Glutamatergic neuron (in vitro differentiated cells): ENCODE measurements around the gene NR2C2AP. TPM values are rescaled to one million over a fixed set of nuclear protein-coding genes. Genes with fewer than 3 reads are reported as not detected.
A peak's percentile ranks its signal among the peaks of the same experiment; 100 is the strongest.

Experiments
- DNase-seq: peaks from one replicate; pipeline ENCODE4 v3.0.0; 2022
- H3K27ac Mint-ChIP-seq: one replicate; pipeline ENCODE4 v1.8.0; 2020; ENCODE audit warnings: mild to moderate bottlenecking, mixed read lengths, inconsistent platforms; ENCODE audit not compliant: unreplicated experiment
- H3K27me3 Mint-ChIP-seq: one replicate; pipeline ENCODE4 v1.8.0; 2020; ENCODE audit warnings: mild to moderate bottlenecking, moderate library complexity, mixed read lengths, inconsistent platforms; ENCODE audit not compliant: unreplicated experiment
- H3K36me3 Mint-ChIP-seq: one replicate; pipeline ENCODE4 v1.8.0; 2020; ENCODE audit warnings: mild to moderate bottlenecking, mixed read lengths, inconsistent platforms; ENCODE audit not compliant: unreplicated experiment
- H3K4me1 Mint-ChIP-seq: one replicate; pipeline ENCODE4 v1.8.0; 2020; ENCODE audit warnings: mild to moderate bottlenecking, low read depth, mixed read lengths, inconsistent platforms; ENCODE audit not compliant: unreplicated experiment
- H3K4me3 Mint-ChIP-seq: one replicate; pipeline ENCODE4 v1.8.0; 2020; ENCODE audit warnings: mild to moderate bottlenecking, mixed read lengths, inconsistent platforms; ENCODE audit not compliant: unreplicated experiment
- H3K9me3 Mint-ChIP-seq: one replicate; pipeline ENCODE4 v1.8.0; 2020; ENCODE audit warnings: mild to moderate bottlenecking, moderate library complexity, mixed read lengths, inconsistent platforms; ENCODE audit not compliant: unreplicated experiment
- total RNA-seq: library from RNA; stranded (reverse); fragmentation: NEBNext Ultra II Directional; extraction: Animal tissue kit (Norgen Biotek cat#: 25700); gene quantifications from one replicate; pipeline ENCODE4 v1.2.1, GENCODE V29; 2021; ENCODE audit not compliant: unreplicated experiment
- TF ChIP-seq, protein P1 (sequence below): fragments of 200-600 bp; sonication (generic); IDR thresholded peaks from one replicate; pipeline ENCODE4 v1.5.0; 2021; ENCODE audit not compliant: partially characterized antibody, unreplicated experiment

Gene NR2C2AP
- total RNA-seq, 1 donor from 2014 or later, result 5.5 TPM

GRCh38 chr19:19229701-19230100 lies 26.5 kb upstream of the NR2C2AP start:
- Mint-ChIP-seq H3K36me3 (peaks cover 14% of the 10 kb centered on the region), H3K4me1 (peaks cover 7% of the 10 kb centered on the region), H3K27me3 (peaks cover 19% of the 10 kb centered on the region), H3K27ac (no peak overlapping the region), H3K9me3 (peaks cover 20% of the 10 kb centered on the region), H3K4me3 (no peak overlapping the region)
- DNase-seq, result no peak
- TF ChIP-seq, protein P1, sequence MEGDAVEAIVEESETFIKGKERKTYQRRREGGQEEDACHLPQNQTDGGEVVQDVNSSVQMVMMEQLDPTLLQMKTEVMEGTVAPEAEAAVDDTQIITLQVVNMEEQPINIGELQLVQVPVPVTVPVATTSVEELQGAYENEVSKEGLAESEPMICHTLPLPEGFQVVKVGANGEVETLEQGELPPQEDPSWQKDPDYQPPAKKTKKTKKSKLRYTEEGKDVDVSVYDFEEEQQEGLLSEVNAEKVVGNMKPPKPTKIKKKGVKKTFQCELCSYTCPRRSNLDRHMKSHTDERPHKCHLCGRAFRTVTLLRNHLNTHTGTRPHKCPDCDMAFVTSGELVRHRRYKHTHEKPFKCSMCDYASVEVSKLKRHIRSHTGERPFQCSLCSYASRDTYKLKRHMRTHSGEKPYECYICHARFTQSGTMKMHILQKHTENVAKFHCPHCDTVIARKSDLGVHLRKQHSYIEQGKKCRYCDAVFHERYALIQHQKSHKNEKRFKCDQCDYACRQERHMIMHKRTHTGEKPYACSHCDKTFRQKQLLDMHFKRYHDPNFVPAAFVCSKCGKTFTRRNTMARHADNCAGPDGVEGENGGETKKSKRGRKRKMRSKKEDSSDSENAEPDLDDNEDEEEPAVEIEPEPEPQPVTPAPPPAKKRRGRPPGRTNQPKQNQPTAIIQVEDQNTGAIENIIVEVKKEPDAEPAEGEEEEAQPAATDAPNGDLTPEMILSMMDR, result no peak

DNA sequence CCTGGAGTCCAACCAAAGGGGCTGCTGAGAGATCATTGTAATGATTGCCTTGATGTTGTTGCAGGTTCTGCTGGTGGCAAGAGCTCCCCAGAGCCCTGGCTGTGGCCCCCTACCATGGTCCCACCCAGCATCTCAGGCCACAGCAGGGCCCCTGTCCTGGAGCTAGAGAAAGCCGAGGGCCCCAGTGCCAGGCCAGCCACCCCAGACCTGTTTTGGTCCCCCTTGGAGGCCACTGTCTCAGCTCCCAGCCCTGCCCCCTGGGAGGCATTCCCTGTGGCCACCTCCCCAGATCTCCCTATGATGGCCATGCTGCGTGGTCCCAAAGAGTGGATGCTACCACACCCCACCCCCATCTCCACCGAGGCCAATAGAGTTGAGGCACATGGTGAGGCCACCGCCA lies 24.0 kb upstream of the NR2C2AP start:
- Mint-ChIP-seq H3K27me3 (peaks cover 15% of the 10 kb centered on the region), H3K9me3 (peaks cover 10% of the 10 kb centered on the region), H3K4me3 (no peak overlapping the region), H3K36me3 (peaks cover 4% of the 10 kb centered on the region), H3K27ac (no peak overlapping the region), H3K4me1 (peaks cover 4% of the 10 kb centered on the region)
- DNase-seq, result no peak
- TF ChIP-seq, protein P1, result no peak

GRCh38 chr19:19226663-19227062 lies 23.4 kb upstream of the NR2C2AP start:
- TF ChIP-seq, protein P1, result no peak

DNA sequence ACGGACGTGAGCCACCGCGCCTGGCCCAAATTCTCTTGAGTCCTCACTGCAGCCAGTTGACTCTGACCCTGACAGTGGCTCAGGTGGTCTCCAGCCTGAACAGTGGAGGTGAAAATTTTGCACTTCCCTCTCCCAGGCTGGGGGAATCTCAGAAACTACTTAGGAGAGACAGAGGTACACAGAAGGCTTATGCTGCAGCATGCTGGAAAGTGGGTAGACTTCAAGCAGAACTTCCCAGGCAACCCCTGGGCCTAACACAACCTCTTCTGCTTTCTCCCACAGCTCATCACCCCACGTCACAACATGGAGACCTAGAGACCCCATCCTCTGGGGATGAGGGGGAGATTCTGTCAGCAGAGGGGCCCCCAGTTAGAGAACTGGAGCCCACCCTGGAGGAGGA lies 23.0 kb upstream of the NR2C2AP start:
- Mint-ChIP-seq H3K27ac (no peak overlapping the region), H3K4me1 (no peaks in the 10 kb centered on the region), H3K4me3 (no peak overlapping the region), H3K9me3 (peaks cover 10% of the 10 kb centered on the region), H3K27me3 (peaks cover 13% of the 10 kb centered on the region), H3K36me3 (peaks cover 4% of the 10 kb centered on the region)
- TF ChIP-seq, protein P1, result no peak
- DNase-seq, result no peak

More at GRCh38 chr19:19226663-19227062, 23.4 kb upstream of the NR2C2AP start:
- Mint-ChIP-seq H3K9me3 (peaks cover 10% of the 10 kb centered on the region), H3K36me3 (peaks cover 4% of the 10 kb centered on the region), H3K27ac (no peak overlapping the region), H3K4me1 (no peaks in the 10 kb centered on the region), H3K4me3 (no peak overlapping the region), H3K27me3 (peaks cover 13% of the 10 kb centered on the region)
- DNase-seq, result no peak

DNA sequence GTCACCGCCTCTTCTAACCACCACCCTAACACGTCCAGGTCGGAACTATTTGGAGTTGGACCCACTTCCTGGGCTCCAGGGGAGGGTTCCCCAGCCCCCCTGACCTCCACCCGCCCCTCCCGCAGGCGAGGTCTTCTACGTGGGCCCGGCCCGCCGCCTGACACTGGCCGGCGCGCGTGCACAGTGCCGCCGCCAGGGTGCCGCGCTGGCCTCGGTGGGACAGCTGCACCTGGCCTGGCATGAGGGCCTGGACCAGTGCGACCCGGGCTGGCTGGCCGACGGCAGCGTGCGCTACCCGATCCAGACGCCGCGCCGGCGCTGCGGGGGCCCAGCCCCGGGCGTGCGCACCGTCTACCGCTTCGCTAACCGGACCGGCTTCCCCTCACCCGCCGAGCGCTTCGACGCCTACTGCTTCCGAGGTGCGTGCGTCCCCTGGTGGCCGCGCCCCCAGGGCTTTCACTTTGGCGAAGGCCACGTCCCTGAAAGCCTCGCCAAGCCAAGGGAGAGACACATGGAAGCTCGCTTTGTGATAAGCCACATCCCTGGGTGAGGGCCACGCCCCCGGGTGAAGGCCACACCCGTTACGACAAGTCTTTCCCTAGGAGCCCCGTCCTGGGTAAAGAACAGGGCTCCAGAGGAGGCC lies 21.8 kb upstream of the NR2C2AP start:
- Mint-ChIP-seq H3K9me3 (peaks cover 6% of the 10 kb centered on the region), H3K27me3 (peaks cover 10% of the 10 kb centered on the region), H3K4me3 (no peak overlapping the region), H3K36me3 (peaks cover 4% of the 10 kb centered on the region), H3K27ac (no peak overlapping the region), H3K4me1 (no peaks in the 10 kb centered on the region)
- TF ChIP-seq, protein P1, result peak; percentile 48
- peak; percentile 60 for DNase-seq
